Astrocyte of the cerebellum (primary cell): ENCODE measurements around the gene KAT5.
"Not testable (repeated sequence)": the region's sequence is repeated elsewhere in the genome, so short reads cannot be mapped to it uniquely, and the experiment has no call there.

Experiments
- DNase-seq: peaks from one replicate; pipeline ENCODE4 v3.0.0-alpha.2; 2011; ENCODE audit warnings: low read depth
- H3K4me3 ChIP-seq: 2 replicates; pipeline ENCODE4 v1.5.1; 2011; ENCODE audit warnings: mild to moderate bottlenecking, low read depth, low read length, moderate library complexity
- CTCF ChIP-seq: IDR thresholded peaks from 2 replicates; pipeline ENCODE4 v1.5.1; 2012; ENCODE audit warnings: low read length, low read depth, moderate library complexity, mild to moderate bottlenecking; ENCODE audit errors: missing control alignments
- in situ Hi-C: cut with HindIII; loops from 2 replicates; pipeline ENCODE4 v1.10.0; 2017; ENCODE audit warnings: low sequenced_read_pairs

KAT5 gene

GRCh38 chr11:65680192-65680743, 31.8 kb upstream of the KAT5 start:
- TF ChIP-seq CTCF: no peak
- in situ Hi-C loops: no loop called here

GRCh38 chr11:65683480-65683879, 28.6 kb upstream of the KAT5 start:
- in situ Hi-C loops: not testable (repeated sequence)

More at GRCh38 chr11:65680192-65680743, 31.8 kb upstream of the KAT5 start:
- DNase-seq: no peak
- no peak overlapping the region for H3K4me3 ChIP-seq

GRCh38 chr11:65685981-65686380, 26.1 kb upstream of the KAT5 start:
- no peak overlapping the region for H3K4me3 ChIP-seq
- no peak for DNase-seq
- no peak for TF ChIP-seq CTCF
- in situ Hi-C loops: no loop called here

More at GRCh38 chr11:65683480-65683879, 28.6 kb upstream of the KAT5 start:
- H3K4me3 ChIP-seq, DNase-seq: not testable (repeated sequence)

- H3K4me3 ChIP-seq, in situ Hi-C loops, DNase-seq: not testable (repeated sequence)
Observed at GRCh38 chr11:65691847-65692246, 20.2 kb upstream of the KAT5 start.

GRCh38 chr11:65692367-65692766, 19.7 kb upstream of the KAT5 start:
- in situ Hi-C loops: no loop called here
- TF ChIP-seq CTCF: no peak
- DNase-seq: no peak
- no peak overlapping the region for H3K4me3 ChIP-seq

GRCh38 chr11:65695459-65696241, 16.4 kb upstream of the KAT5 start:
- no peak for TF ChIP-seq CTCF
- DNase-seq: no peak
- in situ Hi-C loops: no loop called here
- no peak overlapping the region for H3K4me3 ChIP-seq

GRCh38 chr11:65696802-65697552, 15.1 kb upstream of the KAT5 start:
- no peak for TF ChIP-seq CTCF
- DNase-seq: no peak
- in situ Hi-C loops: no loop called here
- no peak overlapping the region for H3K4me3 ChIP-seq
